ENCODE data around the gene EPS8L1.

- TF ChIP-seq EZH2 (IDR thresholded peaks at IDR 0.05; ENCODE audit: low read length, unreplicated experiment), result no peak
- TF ChIP-seq CTCF (conservative IDR thresholded peaks at IDR 0.05; ENCODE audit: low read depth, low read length), result no peak
- TF ChIP-seq EZH2phosphoT487 (IDR thresholded peaks at IDR 0.05; ENCODE audit: borderline replicate concordance, low read length), result no peak
Measured at GRCh38 chr19:55114566-55115145, 39.0 kb downstream of the EPS8L1 start.
